ENCODE measurements around the gene FTO.

Gene FTO

DNA sequence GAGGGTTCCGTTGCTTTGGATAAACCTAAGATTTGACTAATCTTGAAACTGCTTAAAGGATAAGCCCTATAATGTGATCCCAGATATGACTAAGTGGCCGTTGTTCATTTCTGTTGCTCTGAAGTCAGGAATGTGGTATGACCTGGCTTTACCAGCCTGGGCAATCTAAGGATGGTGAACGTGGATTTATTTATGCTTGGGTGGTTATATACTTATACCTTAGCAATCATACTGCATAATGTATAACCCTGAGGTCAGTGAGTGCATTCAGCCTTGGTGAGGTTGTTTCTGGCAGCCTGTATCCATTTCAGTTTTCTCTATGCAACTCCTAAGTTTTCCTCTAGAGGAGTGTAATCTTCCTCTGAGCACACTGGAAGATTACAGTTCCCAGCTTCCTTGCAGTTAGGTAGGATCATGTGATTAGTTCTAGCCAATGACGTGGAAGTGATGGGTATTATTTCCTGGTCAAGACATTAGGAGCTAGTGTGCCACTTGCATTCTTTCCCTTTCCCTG lies 41.9 kb downstream of the FTO start:
- no CpG with 5 or more reads among the region's 4 CpGs for WGBS (ENCODE audit: insufficient coverage, insufficient read length)
- peaks cover 3% of the 10 kb centered on the region; the same call in 1 of the 2 replicates for H3K4me1 ChIP-seq (ENCODE audit: control insufficient read depth, insufficient read depth, low read length)
- H3K4me3 ChIP-seq (ENCODE audit: low read length), result no peak overlapping the region
- no peaks in the 10 kb centered on the region for H3K36me3 ChIP-seq (ENCODE audit: control insufficient read depth, insufficient read depth, low read length)
- no peak overlapping the region for H3K27ac ChIP-seq (ENCODE audit: low read length)
- no peak for DNase-seq (ENCODE audit: low read depth, low spot score)
- no peaks in the 10 kb centered on the region for H3K9me3 ChIP-seq (ENCODE audit: control insufficient read depth, insufficient read depth, low read length)
- no peaks in the 10 kb centered on the region for H3K27me3 ChIP-seq (ENCODE audit: control insufficient read depth, insufficient read depth, low read length)

DNA sequence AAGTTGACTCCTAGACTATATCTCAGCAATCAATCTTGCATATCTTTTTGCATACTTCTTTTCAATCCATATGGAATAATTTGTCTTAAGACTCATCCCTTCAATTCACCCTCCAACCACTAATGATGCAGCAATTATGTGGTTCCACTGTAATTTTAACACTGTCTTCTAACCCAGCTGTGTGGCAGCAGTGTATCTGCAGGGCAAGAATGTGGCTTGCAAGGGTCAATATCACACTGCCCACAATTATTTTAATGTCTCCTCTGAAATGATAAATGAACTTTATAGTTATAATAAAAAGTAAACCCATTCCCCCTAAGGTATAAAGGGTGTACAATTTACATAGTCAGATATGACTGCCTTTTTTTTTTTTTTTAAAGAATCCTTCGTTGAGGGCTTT lies 48.6 kb downstream of the FTO start:
- H3K27me3 ChIP-seq (ENCODE audit: control insufficient read depth, insufficient read depth, low read length), result no peaks in the 10 kb centered on the region
- no peak for DNase-seq (ENCODE audit: low read depth, low spot score)
- H3K9me3 ChIP-seq (ENCODE audit: control insufficient read depth, insufficient read depth, low read length), result no peaks in the 10 kb centered on the region
- H3K27ac ChIP-seq (ENCODE audit: low read length), result no peak overlapping the region
- no peak overlapping the region for H3K4me3 ChIP-seq (ENCODE audit: low read length)
- no peaks in the 10 kb centered on the region for H3K4me1 ChIP-seq (ENCODE audit: control insufficient read depth, insufficient read depth, low read length)
- H3K36me3 ChIP-seq (ENCODE audit: control insufficient read depth, insufficient read depth, low read length), result no peaks in the 10 kb centered on the region
- no CpG with 5 or more reads among the region's 1 CpG for WGBS (ENCODE audit: insufficient coverage, insufficient read length)

- no CpG with 5 or more reads among the region's 1 CpG for WGBS (ENCODE audit: insufficient coverage, insufficient read length)
- no peaks in the 10 kb centered on the region for H3K4me1 ChIP-seq (ENCODE audit: control insufficient read depth, insufficient read depth, low read length)
These were observed 49.5 kb downstream of the FTO start for GRCh38 chr16:53753431-53753830.

GRCh38 chr16:53755026-53755910 lies 51.3 kb downstream of the FTO start:
- no CpG with 5 or more reads among the region's 9 CpGs for WGBS (ENCODE audit: insufficient coverage, insufficient read length)

More at GRCh38 chr16:53753431-53753830, 49.5 kb downstream of the FTO start:
- no peak overlapping the region for H3K4me3 ChIP-seq (ENCODE audit: low read length)
- H3K36me3 ChIP-seq (ENCODE audit: control insufficient read depth, insufficient read depth, low read length), result no peaks in the 10 kb centered on the region
- no peak overlapping the region for H3K27ac ChIP-seq (ENCODE audit: low read length)
- no peaks in the 10 kb centered on the region for H3K27me3 ChIP-seq (ENCODE audit: control insufficient read depth, insufficient read depth, low read length)
- H3K9me3 ChIP-seq (ENCODE audit: control insufficient read depth, insufficient read depth, low read length), result no peaks in the 10 kb centered on the region
- DNase-seq (ENCODE audit: low read depth, low spot score), result no peak

GRCh38 chr16:53756275-53756996 lies 52.5 kb downstream of the FTO start:
- no peak overlapping the region for H3K4me3 ChIP-seq (ENCODE audit: low read length)
- H3K27me3 ChIP-seq (ENCODE audit: control insufficient read depth, insufficient read depth, low read length), result no peaks in the 10 kb centered on the region
- WGBS (ENCODE audit: insufficient coverage, insufficient read length), result no CpG with 5 or more reads among the region's 4 CpGs
- no peaks in the 10 kb centered on the region for H3K36me3 ChIP-seq (ENCODE audit: control insufficient read depth, insufficient read depth, low read length)
- no peak overlapping the region for H3K27ac ChIP-seq (ENCODE audit: low read length)
- H3K9me3 ChIP-seq (ENCODE audit: control insufficient read depth, insufficient read depth, low read length), result no peaks in the 10 kb centered on the region
- H3K4me1 ChIP-seq (ENCODE audit: control insufficient read depth, insufficient read depth, low read length), result no peaks in the 10 kb centered on the region
- no peak for DNase-seq (ENCODE audit: low read depth, low spot score)

More at GRCh38 chr16:53755026-53755910, 51.3 kb downstream of the FTO start:
- Histone ChIP-seq H3K4me3 (ENCODE audit: low read length) (no peak overlapping the region), H3K4me1 (ENCODE audit: control insufficient read depth, insufficient read depth, low read length) (no peaks in the 10 kb centered on the region), H3K36me3 (ENCODE audit: control insufficient read depth, insufficient read depth, low read length) (no peaks in the 10 kb centered on the region), H3K9me3 (ENCODE audit: control insufficient read depth, insufficient read depth, low read length) (no peaks in the 10 kb centered on the region), H3K27me3 (ENCODE audit: control insufficient read depth, insufficient read depth, low read length) (no peaks in the 10 kb centered on the region), H3K27ac (ENCODE audit: low read length) (no peak overlapping the region)
- DNase-seq (ENCODE audit: low read depth, low spot score), result no peak

DNA sequence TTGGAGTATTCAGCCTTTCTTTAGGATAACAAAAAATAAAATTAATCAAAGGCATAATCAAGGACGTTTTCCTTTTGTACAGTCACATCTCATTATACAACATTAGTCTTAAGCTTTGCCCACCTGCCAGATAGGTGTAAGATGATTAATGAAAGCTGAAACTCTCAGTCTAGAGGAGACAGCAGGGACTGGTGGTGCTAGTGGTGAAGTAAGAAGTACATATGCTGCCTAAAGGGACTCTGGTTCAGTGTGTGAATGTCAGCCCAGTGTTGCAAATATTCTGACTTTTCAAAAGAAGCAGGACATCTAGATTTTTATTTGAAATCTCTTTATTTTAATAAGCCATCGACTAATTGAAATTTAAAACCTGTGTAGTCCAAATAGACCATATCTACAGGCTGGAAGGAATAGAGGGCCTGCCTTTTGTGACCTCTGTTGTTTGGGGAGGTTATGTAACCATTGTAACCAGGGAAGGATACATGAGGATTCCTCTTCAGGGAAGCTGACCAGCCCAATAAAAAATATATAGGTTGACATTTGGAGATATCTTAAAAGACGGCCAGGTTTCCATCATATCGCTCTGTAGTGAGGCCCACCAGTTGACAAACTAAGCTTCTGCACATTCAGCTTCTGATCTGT lies 54.1 kb downstream of the FTO start:
- H3K4me1 ChIP-seq (ENCODE audit: control insufficient read depth, insufficient read depth, low read length), result no peaks in the 10 kb centered on the region
- no peaks in the 10 kb centered on the region for H3K27me3 ChIP-seq (ENCODE audit: control insufficient read depth, insufficient read depth, low read length)
- WGBS (ENCODE audit: insufficient coverage, insufficient read length), result no CpG with 5 or more reads among the region's 4 CpGs
- H3K9me3 ChIP-seq (ENCODE audit: control insufficient read depth, insufficient read depth, low read length), result no peaks in the 10 kb centered on the region
- H3K4me3 ChIP-seq (ENCODE audit: low read length), result no peak overlapping the region
- H3K36me3 ChIP-seq (ENCODE audit: control insufficient read depth, insufficient read depth, low read length), result no peaks in the 10 kb centered on the region
- no peak overlapping the region for H3K27ac ChIP-seq (ENCODE audit: low read length)
- no peak for DNase-seq (ENCODE audit: low read depth, low spot score)

GRCh38 chr16:53761962-53762703 lies 58.2 kb downstream of the FTO start:
- Histone ChIP-seq H3K27me3 (ENCODE audit: control insufficient read depth, insufficient read depth, low read length) (no peaks in the 10 kb centered on the region), H3K4me1 (ENCODE audit: control insufficient read depth, insufficient read depth, low read length) (no peaks in the 10 kb centered on the region), H3K36me3 (ENCODE audit: control insufficient read depth, insufficient read depth, low read length) (no peaks in the 10 kb centered on the region), H3K9me3 (ENCODE audit: control insufficient read depth, insufficient read depth, low read length) (no peaks in the 10 kb centered on the region), H3K27ac (ENCODE audit: low read length) (no peak overlapping the region), H3K4me3 (ENCODE audit: low read length) (no peak overlapping the region)
- no CpG with 5 or more reads among the region's 4 CpGs for WGBS (ENCODE audit: insufficient coverage, insufficient read length)
- DNase-seq (ENCODE audit: low read depth, low spot score), result no peak

GRCh38 chr16:53766304-53767016 lies 62.5 kb downstream of the FTO start:
- no peaks in the 10 kb centered on the region for H3K36me3 ChIP-seq (ENCODE audit: control insufficient read depth, insufficient read depth, low read length)
- WGBS (ENCODE audit: insufficient coverage, insufficient read length), result no CpG with 5 or more reads among the region's 10 CpGs
- H3K27ac ChIP-seq (ENCODE audit: low read length), result no peak overlapping the region
- H3K9me3 ChIP-seq (ENCODE audit: control insufficient read depth, insufficient read depth, low read length), result no peaks in the 10 kb centered on the region
- no peak for DNase-seq (ENCODE audit: low read depth, low spot score)
- H3K4me3 ChIP-seq (ENCODE audit: low read length), result no peak overlapping the region
- no peaks in the 10 kb centered on the region for H3K27me3 ChIP-seq (ENCODE audit: control insufficient read depth, insufficient read depth, low read length)
- H3K4me1 ChIP-seq (ENCODE audit: control insufficient read depth, insufficient read depth, low read length), result no peaks in the 10 kb centered on the region

- no peak overlapping the region for H3K4me3 ChIP-seq (ENCODE audit: low read length)
- WGBS (ENCODE audit: insufficient coverage, insufficient read length), result no CpG with 5 or more reads among the region's 4 CpGs
- no peak for DNase-seq (ENCODE audit: low read depth, low spot score)
These were observed 64.2 kb downstream of the FTO start for GRCh38 chr16:53768167-53768566.

More at GRCh38 chr16:53768167-53768566, 64.2 kb downstream of the FTO start:
- no peaks in the 10 kb centered on the region for H3K4me1 ChIP-seq (ENCODE audit: control insufficient read depth, insufficient read depth, low read length)
- H3K36me3 ChIP-seq (ENCODE audit: control insufficient read depth, insufficient read depth, low read length), result no peaks in the 10 kb centered on the region
- no peaks in the 10 kb centered on the region for H3K9me3 ChIP-seq (ENCODE audit: control insufficient read depth, insufficient read depth, low read length)
- H3K27ac ChIP-seq (ENCODE audit: low read length), result no peak overlapping the region
- H3K27me3 ChIP-seq (ENCODE audit: control insufficient read depth, insufficient read depth, low read length), result no peaks in the 10 kb centered on the region

Data from iPS DF 6.9 (cell line).